Hepatocyte (in vitro differentiated cells): ENCODE results near the gene RAB11FIP4. TPM values are rescaled to one million over a fixed set of nuclear protein-coding genes. Genes with fewer than 3 reads are reported as not detected.

Source experiments
- DNase-seq: peaks from one replicate; pipeline ENCODE4 v3.0.0-alpha.2; 2016; ENCODE audit warnings: low spot score
- H2AFZ ChIP-seq: fragments of 200-600 bp; sonication (generic); 2 replicates; pipeline ENCODE4 v1.6.0; 2016; ENCODE audit warnings: antibody characterized with exemption, mild to moderate bottlenecking
- H3K27ac ChIP-seq: fragments of 200-600 bp; sonication (generic); 2 replicates; pipeline ENCODE4 v1.5.1; 2016; ENCODE audit warnings: mild to moderate bottlenecking
- H3K27me3 ChIP-seq: fragments of 200-600 bp; sonication (generic); 2 replicates; pipeline ENCODE4 v1.6.1; 2016
- H3K36me3 ChIP-seq: fragments of 200-600 bp; sonication (generic); replicated peaks from 2 replicates; pipeline ENCODE4 v1.5.1; 2016; ENCODE audit warnings: low read depth; ENCODE audit not compliant: insufficient read depth
- H3K4me1 ChIP-seq: fragments of 200-600 bp; sonication (generic); 2 replicates; pipeline ENCODE4 v1.5.1; 2016; ENCODE audit warnings: mild to moderate bottlenecking, moderate library complexity; ENCODE audit not compliant: insufficient read depth
- H3K4me2 ChIP-seq: fragments of 200-600 bp; sonication (generic); 2 replicates; pipeline ENCODE4 v1.6.0; 2016
- H3K4me3 ChIP-seq: fragments of 200-600 bp; sonication (generic); 2 replicates; pipeline ENCODE4 v1.5.1; 2016; ENCODE audit warnings: mild to moderate bottlenecking
- H3K79me2 ChIP-seq: fragments of 200-600 bp; sonication (generic); 2 replicates; pipeline ENCODE4 v1.6.0; 2017; ENCODE audit warnings: mild to moderate bottlenecking
- H3K9me2 ChIP-seq: fragments of 200-600 bp; sonication (generic); replicated peaks from 2 replicates; pipeline ENCODE4 v1.6.0; 2017; ENCODE audit warnings: mild to moderate bottlenecking; ENCODE audit not compliant: insufficient read depth
- H3K9me3 ChIP-seq: fragments of 200-600 bp; sonication (generic); 2 replicates; pipeline ENCODE4 v1.5.1; 2016; ENCODE audit warnings: low read depth, mild to moderate bottlenecking
- H4K20me1 ChIP-seq: fragments of 200-600 bp; sonication (generic); 2 replicates; pipeline ENCODE4 v1.6.0; 2016; ENCODE audit warnings: mild to moderate bottlenecking; ENCODE audit not compliant: insufficient read depth, poor library complexity, severe bottlenecking
- EZH2 ChIP-seq: fragments of 200-600 bp; sonication (generic); IDR thresholded peaks from 2 replicates; pipeline ENCODE4 v1.6.1; 2016; ENCODE audit warnings: antibody characterized with exemption, mild to moderate bottlenecking, borderline replicate concordance
- EZH2phosphoT487 ChIP-seq: fragments of 200-600 bp; sonication (generic); IDR thresholded peaks from one replicate; pipeline ENCODE4 v1.6.1; 2018; ENCODE audit warnings: antibody characterized with exemption, mild to moderate bottlenecking, low read depth, moderate library complexity; ENCODE audit not compliant: unreplicated experiment, severe bottlenecking
- WGBS: methylation state at CpG from one replicate; pipeline ENCODE4 v1.1.6; 2016; ENCODE audit warnings: low lambda C conversion rate; ENCODE audit errors: missing lambda C conversion rate; 5-methylcytosine and 5-hydroxymethylcytosine counted together
- polyA plus RNA-seq: library from polyadenylated mRNA; unstranded; fragments of >200 nt; fragmentation: Nextera tagmentation; extraction: Ambion mirVana; gene quantifications from 2 replicates; pipeline ENCODE4 v1.2.1, GENCODE V29; 2016
- total RNA-seq: library from RNA; depleted of rRNA; stranded (reverse); fragments of >200 nt; gene quantifications from 2 replicates; pipeline ENCODE4 v1.2.3, GENCODE V29; 2014
- TF ChIP-seq, protein P1 (sequence below): fragments of 200-600 bp; sonication (generic); IDR thresholded peaks from 2 replicates; pipeline ENCODE4 v1.5.1; 2016; ENCODE audit warnings: antibody characterized with exemption, mild to moderate bottlenecking; ENCODE audit not compliant: poor library complexity

Gene RAB11FIP4
- total and polyA plus RNA-seq, 2 experiments from 2014 or later: 25.8 to 35.6 TPM

DNA sequence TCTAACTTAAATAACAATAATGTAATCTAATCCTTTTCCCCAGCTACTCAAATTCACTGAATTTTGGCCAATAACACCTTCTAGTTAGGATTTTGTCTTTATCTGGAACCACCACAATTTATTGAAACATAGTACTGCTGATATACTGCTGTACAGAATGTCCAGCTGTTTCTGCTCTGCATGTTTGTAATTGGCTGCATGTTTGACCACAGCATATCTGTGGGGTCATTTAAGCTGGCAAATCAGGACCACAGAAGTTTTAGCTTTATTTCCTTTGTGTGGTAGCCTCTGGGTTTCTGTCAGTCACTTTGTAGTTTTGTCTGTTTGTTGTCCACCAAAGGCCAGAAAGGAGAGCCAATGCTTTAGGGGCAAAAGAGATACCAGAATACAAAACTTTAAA, 22.2 kb upstream of the RAB11FIP4 start:
- no peaks in the 10 kb centered on the region for H3K4me1 ChIP-seq
- H3K27ac ChIP-seq: no peak overlapping the region
- no peak overlapping the region for H3K4me3 ChIP-seq
- H4K20me1 ChIP-seq: no peaks in the 10 kb centered on the region
- no peak overlapping the region for H2AFZ ChIP-seq
- no peak for DNase-seq
- TF ChIP-seq EZH2: no peak
- TF ChIP-seq, protein P1, sequence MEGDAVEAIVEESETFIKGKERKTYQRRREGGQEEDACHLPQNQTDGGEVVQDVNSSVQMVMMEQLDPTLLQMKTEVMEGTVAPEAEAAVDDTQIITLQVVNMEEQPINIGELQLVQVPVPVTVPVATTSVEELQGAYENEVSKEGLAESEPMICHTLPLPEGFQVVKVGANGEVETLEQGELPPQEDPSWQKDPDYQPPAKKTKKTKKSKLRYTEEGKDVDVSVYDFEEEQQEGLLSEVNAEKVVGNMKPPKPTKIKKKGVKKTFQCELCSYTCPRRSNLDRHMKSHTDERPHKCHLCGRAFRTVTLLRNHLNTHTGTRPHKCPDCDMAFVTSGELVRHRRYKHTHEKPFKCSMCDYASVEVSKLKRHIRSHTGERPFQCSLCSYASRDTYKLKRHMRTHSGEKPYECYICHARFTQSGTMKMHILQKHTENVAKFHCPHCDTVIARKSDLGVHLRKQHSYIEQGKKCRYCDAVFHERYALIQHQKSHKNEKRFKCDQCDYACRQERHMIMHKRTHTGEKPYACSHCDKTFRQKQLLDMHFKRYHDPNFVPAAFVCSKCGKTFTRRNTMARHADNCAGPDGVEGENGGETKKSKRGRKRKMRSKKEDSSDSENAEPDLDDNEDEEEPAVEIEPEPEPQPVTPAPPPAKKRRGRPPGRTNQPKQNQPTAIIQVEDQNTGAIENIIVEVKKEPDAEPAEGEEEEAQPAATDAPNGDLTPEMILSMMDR: no peak
- TF ChIP-seq EZH2phosphoT487: no peak
- no peaks in the 10 kb centered on the region for H3K9me2 ChIP-seq
- H3K27me3 ChIP-seq: no peaks in the 10 kb centered on the region
- no peaks in the 10 kb centered on the region for H3K9me3 ChIP-seq
- no peaks in the 10 kb centered on the region for H3K79me2 ChIP-seq
- no peaks in the 10 kb centered on the region for H3K36me3 ChIP-seq
- H3K4me2 ChIP-seq: no peak overlapping the region

DNA sequence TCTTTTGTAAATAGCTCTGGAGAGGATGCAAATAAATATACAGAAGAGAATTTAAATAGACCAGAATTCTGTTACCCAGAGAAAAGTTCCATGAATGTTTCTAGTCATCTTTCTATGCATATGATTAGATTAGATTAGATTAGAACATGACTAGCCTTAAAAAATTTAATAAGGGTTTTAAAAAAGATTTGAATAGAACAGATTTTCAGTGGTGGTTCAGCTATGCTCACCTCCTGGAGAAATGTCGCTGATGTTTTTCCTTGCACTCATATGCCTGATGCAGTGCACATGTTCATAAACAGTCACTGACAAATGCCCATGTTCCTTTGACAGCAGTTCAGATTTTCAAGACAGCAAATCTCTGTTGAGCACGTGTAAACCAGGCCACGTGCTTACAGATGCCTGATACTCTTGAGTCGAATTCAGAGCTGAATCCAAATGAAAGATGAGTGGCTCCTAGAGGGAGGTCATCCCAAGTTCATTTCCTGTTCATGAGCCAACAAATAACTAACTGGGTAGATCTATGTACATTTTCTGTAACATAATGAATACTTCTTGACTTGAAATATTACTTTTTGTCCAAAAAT, 19.9 kb upstream of the RAB11FIP4 start:
- TF ChIP-seq, protein P1: no peak
- TF ChIP-seq EZH2phosphoT487: no peak
- no peak for TF ChIP-seq EZH2
- Histone ChIP-seq H3K27ac (no peak overlapping the region), H3K27me3 (no peaks in the 10 kb centered on the region), H3K4me3 (no peak overlapping the region), H4K20me1 (no peaks in the 10 kb centered on the region), H3K4me1 (no peaks in the 10 kb centered on the region), H3K4me2 (no peak overlapping the region), H3K9me3 (no peaks in the 10 kb centered on the region), H3K79me2 (no peaks in the 10 kb centered on the region), H3K36me3 (no peaks in the 10 kb centered on the region), H2AFZ (no peak overlapping the region), H3K9me2 (no peaks in the 10 kb centered on the region)
- DNase-seq: no peak
- 55% methylated on average over 4 of the region's 4 CpGs for WGBS

GRCh38 chr17:31373150-31374093, 18.1 kb upstream of the RAB11FIP4 start:
- Histone ChIP-seq H2AFZ (no peak overlapping the region), H3K4me2 (no peak overlapping the region), H3K27me3 (no peaks in the 10 kb centered on the region), H3K79me2 (no peaks in the 10 kb centered on the region), H4K20me1 (no peaks in the 10 kb centered on the region), H3K4me3 (no peak overlapping the region), H3K36me3 (no peaks in the 10 kb centered on the region), H3K9me2 (no peaks in the 10 kb centered on the region), H3K4me1 (no peaks in the 10 kb centered on the region), H3K27ac (no peak overlapping the region), H3K9me3 (no peaks in the 10 kb centered on the region)
- TF ChIP-seq, protein P1: peak; percentile 53
- no peak for TF ChIP-seq EZH2phosphoT487
- DNase-seq: peak; percentile 57
- 95% methylated on average over 10 of the region's 10 CpGs for WGBS
